K562 (cell line): ENCODE measurements around the gene CGNL1.

Experiments used
- ATF1 ChIP-seq, 2 experiments: fragments of 450-650 bp in 1 of 2; IDR thresholded peaks; 2 replicates each; pipeline ENCODE4 v1.6.1; 2016; ENCODE audit warnings: missing compliant biosample characterization in 1 of 2, missing genetic modification characterization in 1 of 2
- CBX8 ChIP-seq: fragments of 200-600 bp; sonication (generic); IDR thresholded peaks from 2 replicates; pipeline ENCODE4 v1.6.1; 2012; ENCODE audit warnings: borderline replicate concordance, mixed run types, low read depth, mild to moderate bottlenecking, moderate library complexity, mixed read lengths, low read length, control low read depth, inconsistent platforms; ENCODE audit not compliant: poor library complexity, severe bottlenecking; ENCODE audit errors: extremely low read depth
- FOXM1 ChIP-seq, 2 experiments: fragments of 450-650 bp in 1 of 2; sonication (generic) in 1 of 2; formaldehyde crosslinking in 1 of 2; IDR thresholded peaks; 2 replicates each; pipeline versions ENCODE4 v1.6.1 to v1.9.0; 2017 to 2022; ENCODE audit warnings: low read depth in 2 of 2, mild to moderate bottlenecking in 2 of 2, missing genetic modification reagents in 1 of 2, moderate library complexity in 1 of 2
- POLR2A ChIP-seq: fragments of 450-650 bp; conservative IDR thresholded peaks from 2 replicates; pipeline ENCODE4 v1.6.1; 2016
- POLR2AphosphoS5 ChIP-seq: IDR thresholded peaks from 2 replicates; pipeline ENCODE4 v1.6.1; 2011; ENCODE audit warnings: mild to moderate bottlenecking, low read depth, low read length, moderate library complexity; ENCODE audit not compliant: control insufficient read depth, insufficient read depth
- SNRNP70 ChIP-seq: fragments of 200-400 bp; formaldehyde crosslinking; optimal IDR thresholded peaks from 2 replicates; pipeline ENCODE3; 2017; ENCODE audit warnings: low read depth, low read length
- TF ChIP-seq, protein P1 (sequence below): fragments of 250-450 bp; sonication (Bioruptor Pico); IDR thresholded peaks from 2 replicates; pipeline ENCODE4 v1.8.0; 2021; ENCODE audit warnings: borderline replicate concordance, mild to moderate bottlenecking, moderate library complexity; ENCODE audit not compliant: poor library complexity, severe bottlenecking
- TF ChIP-seq, protein P2 (sequence below): fragments of 200-600 bp; sonication (generic); IDR thresholded peaks from one replicate; pipeline ENCODE4 v1.6.1; 2012; ENCODE audit warnings: mild to moderate bottlenecking, low read depth, low read length, inconsistent platforms
- TF ChIP-seq, protein P3 (sequence below): fragments of 250-450 bp; sonication (Bioruptor Pico); IDR thresholded peaks from 2 replicates; pipeline ENCODE4 v1.5.1; 2021; ENCODE audit warnings: mild to moderate bottlenecking
- TF ChIP-seq, protein P4 (sequence below): sonication (generic); formaldehyde crosslinking; IDR thresholded peaks from 2 replicates; pipeline ENCODE4 v1.9.0; 2022; ENCODE audit warnings: mild to moderate bottlenecking, missing genetic modification reagents
- TF ChIP-seq, protein P5 (sequence below), 3 experiments: IDR thresholded peaks in 2 of 3; conservative IDR thresholded peaks in 1 of 3; 2 replicates each; pipeline ENCODE4 v1.5.1; 2011 to 2012; ENCODE audit warnings: low read length in 3 of 3, mild to moderate bottlenecking in 3 of 3, control low read depth in 2 of 3, improper control_type of control experiment in 1 of 3, inconsistent platforms in 1 of 3, low read depth in 1 of 3, mixed read lengths in 1 of 3, moderate library complexity in 1 of 3; ENCODE audit not compliant: insufficient read depth in 2 of 3

DNA sequence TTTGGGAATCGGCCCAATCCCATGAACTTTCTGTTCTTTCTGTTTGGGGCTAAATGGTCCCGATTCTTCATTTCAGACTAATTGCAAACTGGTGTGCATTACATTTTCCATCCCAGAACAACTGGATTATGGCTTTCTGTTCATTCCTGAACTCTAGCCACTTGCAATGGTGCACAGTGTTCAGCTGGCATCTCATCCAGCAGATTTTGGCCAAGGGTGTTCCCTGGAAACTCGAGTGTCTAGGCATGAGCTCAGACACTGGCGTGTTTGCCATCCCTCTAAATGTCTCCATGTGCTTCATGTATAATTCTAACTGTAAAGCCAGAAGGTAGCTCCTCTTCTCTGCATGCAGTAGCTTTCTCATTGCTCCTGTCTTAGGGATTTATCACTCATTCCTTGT lies 118.3 kb downstream of the CGNL1 start:
- TF ChIP-seq POLR2A (no peak), POLR2AphosphoS5 (no peak), ATF1 (CRISPR knock-in tag; IDR thresholded peaks at IDR 0.05) (no peak), ATF1 (tag; IDR thresholded peaks at IDR 0.05) (no peak), SNRNP70 (no peak), FOXM1 (IDR thresholded peaks at IDR 0.05; ENCODE audit: low read depth) (no peak), FOXM1 (CRISPR knock-in tag; IDR thresholded peaks at IDR 0.05; ENCODE audit: low read depth) (no peak), CBX8 (no peak)
- TF ChIP-seq, protein P1, sequence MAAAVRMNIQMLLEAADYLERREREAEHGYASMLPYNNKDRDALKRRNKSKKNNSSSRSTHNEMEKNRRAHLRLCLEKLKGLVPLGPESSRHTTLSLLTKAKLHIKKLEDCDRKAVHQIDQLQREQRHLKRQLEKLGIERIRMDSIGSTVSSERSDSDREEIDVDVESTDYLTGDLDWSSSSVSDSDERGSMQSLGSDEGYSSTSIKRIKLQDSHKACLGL = no peak
- TF ChIP-seq, protein P2, sequence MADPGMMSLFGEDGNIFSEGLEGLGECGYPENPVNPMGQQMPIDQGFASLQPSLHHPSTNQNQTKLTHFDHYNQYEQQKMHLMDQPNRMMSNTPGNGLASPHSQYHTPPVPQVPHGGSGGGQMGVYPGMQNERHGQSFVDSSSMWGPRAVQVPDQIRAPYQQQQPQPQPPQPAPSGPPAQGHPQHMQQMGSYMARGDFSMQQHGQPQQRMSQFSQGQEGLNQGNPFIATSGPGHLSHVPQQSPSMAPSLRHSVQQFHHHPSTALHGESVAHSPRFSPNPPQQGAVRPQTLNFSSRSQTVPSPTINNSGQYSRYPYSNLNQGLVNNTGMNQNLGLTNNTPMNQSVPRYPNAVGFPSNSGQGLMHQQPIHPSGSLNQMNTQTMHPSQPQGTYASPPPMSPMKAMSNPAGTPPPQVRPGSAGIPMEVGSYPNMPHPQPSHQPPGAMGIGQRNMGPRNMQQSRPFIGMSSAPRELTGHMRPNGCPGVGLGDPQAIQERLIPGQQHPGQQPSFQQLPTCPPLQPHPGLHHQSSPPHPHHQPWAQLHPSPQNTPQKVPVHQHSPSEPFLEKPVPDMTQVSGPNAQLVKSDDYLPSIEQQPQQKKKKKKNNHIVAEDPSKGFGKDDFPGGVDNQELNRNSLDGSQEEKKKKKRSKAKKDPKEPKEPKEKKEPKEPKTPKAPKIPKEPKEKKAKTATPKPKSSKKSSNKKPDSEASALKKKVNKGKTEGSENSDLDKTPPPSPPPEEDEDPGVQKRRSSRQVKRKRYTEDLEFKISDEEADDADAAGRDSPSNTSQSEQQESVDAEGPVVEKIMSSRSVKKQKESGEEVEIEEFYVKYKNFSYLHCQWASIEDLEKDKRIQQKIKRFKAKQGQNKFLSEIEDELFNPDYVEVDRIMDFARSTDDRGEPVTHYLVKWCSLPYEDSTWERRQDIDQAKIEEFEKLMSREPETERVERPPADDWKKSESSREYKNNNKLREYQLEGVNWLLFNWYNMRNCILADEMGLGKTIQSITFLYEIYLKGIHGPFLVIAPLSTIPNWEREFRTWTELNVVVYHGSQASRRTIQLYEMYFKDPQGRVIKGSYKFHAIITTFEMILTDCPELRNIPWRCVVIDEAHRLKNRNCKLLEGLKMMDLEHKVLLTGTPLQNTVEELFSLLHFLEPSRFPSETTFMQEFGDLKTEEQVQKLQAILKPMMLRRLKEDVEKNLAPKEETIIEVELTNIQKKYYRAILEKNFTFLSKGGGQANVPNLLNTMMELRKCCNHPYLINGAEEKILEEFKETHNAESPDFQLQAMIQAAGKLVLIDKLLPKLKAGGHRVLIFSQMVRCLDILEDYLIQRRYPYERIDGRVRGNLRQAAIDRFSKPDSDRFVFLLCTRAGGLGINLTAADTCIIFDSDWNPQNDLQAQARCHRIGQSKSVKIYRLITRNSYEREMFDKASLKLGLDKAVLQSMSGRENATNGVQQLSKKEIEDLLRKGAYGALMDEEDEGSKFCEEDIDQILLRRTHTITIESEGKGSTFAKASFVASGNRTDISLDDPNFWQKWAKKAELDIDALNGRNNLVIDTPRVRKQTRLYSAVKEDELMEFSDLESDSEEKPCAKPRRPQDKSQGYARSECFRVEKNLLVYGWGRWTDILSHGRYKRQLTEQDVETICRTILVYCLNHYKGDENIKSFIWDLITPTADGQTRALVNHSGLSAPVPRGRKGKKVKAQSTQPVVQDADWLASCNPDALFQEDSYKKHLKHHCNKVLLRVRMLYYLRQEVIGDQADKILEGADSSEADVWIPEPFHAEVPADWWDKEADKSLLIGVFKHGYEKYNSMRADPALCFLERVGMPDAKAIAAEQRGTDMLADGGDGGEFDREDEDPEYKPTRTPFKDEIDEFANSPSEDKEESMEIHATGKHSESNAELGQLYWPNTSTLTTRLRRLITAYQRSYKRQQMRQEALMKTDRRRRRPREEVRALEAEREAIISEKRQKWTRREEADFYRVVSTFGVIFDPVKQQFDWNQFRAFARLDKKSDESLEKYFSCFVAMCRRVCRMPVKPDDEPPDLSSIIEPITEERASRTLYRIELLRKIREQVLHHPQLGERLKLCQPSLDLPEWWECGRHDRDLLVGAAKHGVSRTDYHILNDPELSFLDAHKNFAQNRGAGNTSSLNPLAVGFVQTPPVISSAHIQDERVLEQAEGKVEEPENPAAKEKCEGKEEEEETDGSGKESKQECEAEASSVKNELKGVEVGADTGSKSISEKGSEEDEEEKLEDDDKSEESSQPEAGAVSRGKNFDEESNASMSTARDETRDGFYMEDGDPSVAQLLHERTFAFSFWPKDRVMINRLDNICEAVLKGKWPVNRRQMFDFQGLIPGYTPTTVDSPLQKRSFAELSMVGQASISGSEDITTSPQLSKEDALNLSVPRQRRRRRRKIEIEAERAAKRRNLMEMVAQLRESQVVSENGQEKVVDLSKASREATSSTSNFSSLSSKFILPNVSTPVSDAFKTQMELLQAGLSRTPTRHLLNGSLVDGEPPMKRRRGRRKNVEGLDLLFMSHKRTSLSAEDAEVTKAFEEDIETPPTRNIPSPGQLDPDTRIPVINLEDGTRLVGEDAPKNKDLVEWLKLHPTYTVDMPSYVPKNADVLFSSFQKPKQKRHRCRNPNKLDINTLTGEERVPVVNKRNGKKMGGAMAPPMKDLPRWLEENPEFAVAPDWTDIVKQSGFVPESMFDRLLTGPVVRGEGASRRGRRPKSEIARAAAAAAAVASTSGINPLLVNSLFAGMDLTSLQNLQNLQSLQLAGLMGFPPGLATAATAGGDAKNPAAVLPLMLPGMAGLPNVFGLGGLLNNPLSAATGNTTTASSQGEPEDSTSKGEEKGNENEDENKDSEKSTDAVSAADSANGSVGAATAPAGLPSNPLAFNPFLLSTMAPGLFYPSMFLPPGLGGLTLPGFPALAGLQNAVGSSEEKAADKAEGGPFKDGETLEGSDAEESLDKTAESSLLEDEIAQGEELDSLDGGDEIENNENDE = no peak
- TF ChIP-seq, protein P3, sequence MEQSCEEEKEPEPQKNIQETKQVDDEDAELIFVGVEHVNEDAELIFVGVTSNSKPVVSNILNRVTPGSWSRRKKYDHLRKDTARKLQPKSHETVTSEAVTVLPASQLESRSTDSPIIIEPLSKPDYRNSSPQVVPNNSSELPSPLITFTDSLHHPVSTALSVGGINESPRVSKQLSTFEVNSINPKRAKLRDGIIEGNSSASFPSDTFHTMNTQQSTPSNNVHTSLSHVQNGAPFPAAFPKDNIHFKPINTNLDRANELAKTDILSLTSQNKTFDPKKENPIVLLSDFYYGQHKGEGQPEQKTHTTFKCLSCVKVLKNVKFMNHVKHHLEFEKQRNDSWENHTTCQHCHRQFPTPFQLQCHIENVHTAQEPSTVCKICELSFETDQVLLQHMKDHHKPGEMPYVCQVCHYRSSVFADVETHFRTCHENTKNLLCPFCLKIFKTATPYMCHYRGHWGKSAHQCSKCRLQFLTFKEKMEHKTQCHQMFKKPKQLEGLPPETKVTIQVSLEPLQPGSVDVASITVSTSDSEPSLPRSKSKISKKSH (CRISPR knock-in tag) = no peak
- TF ChIP-seq, protein P4, sequence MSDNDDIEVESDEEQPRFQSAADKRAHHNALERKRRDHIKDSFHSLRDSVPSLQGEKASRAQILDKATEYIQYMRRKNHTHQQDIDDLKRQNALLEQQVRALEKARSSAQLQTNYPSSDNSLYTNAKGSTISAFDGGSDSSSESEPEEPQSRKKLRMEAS = no peak
- TF ChIP-seq, protein P5, sequence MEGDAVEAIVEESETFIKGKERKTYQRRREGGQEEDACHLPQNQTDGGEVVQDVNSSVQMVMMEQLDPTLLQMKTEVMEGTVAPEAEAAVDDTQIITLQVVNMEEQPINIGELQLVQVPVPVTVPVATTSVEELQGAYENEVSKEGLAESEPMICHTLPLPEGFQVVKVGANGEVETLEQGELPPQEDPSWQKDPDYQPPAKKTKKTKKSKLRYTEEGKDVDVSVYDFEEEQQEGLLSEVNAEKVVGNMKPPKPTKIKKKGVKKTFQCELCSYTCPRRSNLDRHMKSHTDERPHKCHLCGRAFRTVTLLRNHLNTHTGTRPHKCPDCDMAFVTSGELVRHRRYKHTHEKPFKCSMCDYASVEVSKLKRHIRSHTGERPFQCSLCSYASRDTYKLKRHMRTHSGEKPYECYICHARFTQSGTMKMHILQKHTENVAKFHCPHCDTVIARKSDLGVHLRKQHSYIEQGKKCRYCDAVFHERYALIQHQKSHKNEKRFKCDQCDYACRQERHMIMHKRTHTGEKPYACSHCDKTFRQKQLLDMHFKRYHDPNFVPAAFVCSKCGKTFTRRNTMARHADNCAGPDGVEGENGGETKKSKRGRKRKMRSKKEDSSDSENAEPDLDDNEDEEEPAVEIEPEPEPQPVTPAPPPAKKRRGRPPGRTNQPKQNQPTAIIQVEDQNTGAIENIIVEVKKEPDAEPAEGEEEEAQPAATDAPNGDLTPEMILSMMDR (IDR thresholded peaks at IDR 0.05 in 2 of 3, conservative IDR thresholded peaks at IDR 0.05 in 1 of 3; ENCODE audit: insufficient read depth in 2 of 3, low read depth in 1 of 3, low read length in 3 of 3) = no peak
